Suprapubic skin (tissue), 4 donors: ENCODE measurements around the gene AIFM1. TPM values are rescaled to one million over a fixed set of nuclear protein-coding genes. Genes with fewer than 3 reads are reported as not detected.
"Not testable (repeated sequence)": the region's sequence is repeated elsewhere in the genome, so short reads cannot be mapped to it uniquely, and the experiment has no call there.

Experiments
- DNase-seq, 2 donors: peaks; one replicate each; pipeline ENCODE4 v3.0.0-alpha.2; 2019; ENCODE audit warnings: low spot score in 2 of 2
- H3K27ac ChIP-seq: fragments of 200-600 bp; sonication (generic); one replicate; pipeline ENCODE4 v1.5.1; 2019
- H3K27me3 ChIP-seq: fragments of 200-600 bp; sonication (generic); one replicate; pipeline ENCODE4 v1.5.1; 2019
- H3K36me3 ChIP-seq: fragments of 200-600 bp; sonication (generic); one replicate; pipeline ENCODE4 v1.5.1; 2019
- H3K4me1 ChIP-seq: fragments of 200-600 bp; sonication (generic); one replicate; pipeline ENCODE4 v1.5.1; 2019
- H3K4me3 ChIP-seq: fragments of 200-600 bp; sonication (generic); one replicate; pipeline ENCODE4 v1.5.1; 2019; ENCODE audit warnings: mild to moderate bottlenecking
- H3K9me3 ChIP-seq: fragments of 200-600 bp; sonication (generic); one replicate; pipeline ENCODE4 v1.5.1; 2019
- CTCF ChIP-seq, 2 donors: fragments of 200-600 bp in 1 of 2; fragments of 450-650 bp in 1 of 2; sonication (generic) in 1 of 2; IDR thresholded peaks; one replicate each; pipeline ENCODE4 v1.5.1; 2016 to 2019; ENCODE audit warnings: antibody characterized with exemption in 2 of 2, mild to moderate bottlenecking in 1 of 2, moderate library complexity in 1 of 2
- EP300 ChIP-seq: sonication (generic); formaldehyde crosslinking; IDR thresholded peaks from one replicate; pipeline ENCODE4 v1.6.1; 2017; ENCODE audit warnings: antibody characterized with exemption
- POLR2A ChIP-seq, 2 donors: fragments of 450-650 bp; IDR thresholded peaks; one replicate each; pipeline ENCODE4 v1.6.1; 2017; ENCODE audit warnings: antibody characterized with exemption in 2 of 2, mild to moderate bottlenecking in 2 of 2, moderate library complexity in 2 of 2
- POLR2AphosphoS5 ChIP-seq, 3 donors: sonication (generic); formaldehyde crosslinking; IDR thresholded peaks; one replicate each; pipeline ENCODE4 v1.6.1; 2017; ENCODE audit warnings: antibody characterized with exemption in 3 of 3
- WGBS: methylation state at CpG from one replicate; pipeline ENCODE4 v1.1.5; 2018; 5-methylcytosine and 5-hydroxymethylcytosine counted together
- total RNA-seq, 4 donors: library from RNA; depleted of rRNA; stranded (reverse); fragments of >200 nt; gene quantifications; one replicate each; pipeline ENCODE4 v1.1.0, GENCODE V29; 2016

The AIFM1 gene
- total RNA-seq, 4 donors from 2014 or later = 7.6 to 11.9 (median 9.3) TPM

GRCh38 chrX:130119312-130119898 lies 46.2 kb downstream of the AIFM1 start:
- Histone ChIP-seq H3K27ac (no peak overlapping the region), H3K4me3 (no peak overlapping the region), H3K27me3 (no peaks in the 10 kb centered on the region), H3K36me3 (no peaks in the 10 kb centered on the region), H3K9me3 (no peaks in the 10 kb centered on the region), H3K4me1 (peaks cover 32% of the 10 kb centered on the region)
- no peak for TF ChIP-seq EP300
- no peak for TF ChIP-seq CTCF (IDR thresholded peaks at IDR 0.05)
- no peak for TF ChIP-seq POLR2A (IDR thresholded peaks at IDR 0.05)
- no peak for TF ChIP-seq POLR2AphosphoS5 (IDR thresholded peaks at IDR 0.05)
- no peak for DNase-seq
- WGBS = 53% methylated on average over 14 of the region's 14 CpGs

- no peaks in the 10 kb centered on the region for H3K27me3 ChIP-seq
- no peaks in the 10 kb centered on the region for H3K9me3 ChIP-seq
- no peak for DNase-seq
- no peaks in the 10 kb centered on the region for H3K36me3 ChIP-seq
- H3K4me3 ChIP-seq = no peak overlapping the region
- TF ChIP-seq POLR2AphosphoS5 (IDR thresholded peaks at IDR 0.05) = no peak
- TF ChIP-seq EP300 = no peak
- TF ChIP-seq CTCF (IDR thresholded peaks at IDR 0.05) = no peak
- no peak for TF ChIP-seq POLR2A (IDR thresholded peaks at IDR 0.05)
- H3K4me1 ChIP-seq = peaks cover 32% of the 10 kb centered on the region
- no peak overlapping the region for H3K27ac ChIP-seq
- 44% methylated on average over 21 of the region's 21 CpGs for WGBS
Measured at GRCh38 chrX:130118441-130119311, 47.0 kb downstream of the AIFM1 start.

- no peaks in the 10 kb centered on the region for H3K9me3 ChIP-seq
- WGBS = 82% methylated on average over 7 of the region's 7 CpGs
- H3K27ac ChIP-seq = no peak overlapping the region
- H3K4me1 ChIP-seq = peaks cover 32% of the 10 kb centered on the region
- no peak overlapping the region for H3K4me3 ChIP-seq
- H3K36me3 ChIP-seq = no peaks in the 10 kb centered on the region
- no peak for TF ChIP-seq EP300
- TF ChIP-seq POLR2AphosphoS5 (IDR thresholded peaks at IDR 0.05) = no peak
- TF ChIP-seq POLR2A (IDR thresholded peaks at IDR 0.05) = no peak
- TF ChIP-seq CTCF (IDR thresholded peaks at IDR 0.05) = no peak
- H3K27me3 ChIP-seq = no peaks in the 10 kb centered on the region
- DNase-seq = no peak
Measured at GRCh38 chrX:130117166-130117565, 48.5 kb downstream of the AIFM1 start.

- H3K36me3 ChIP-seq, H3K27ac ChIP-seq, DNase-seq, H3K9me3 ChIP-seq, H3K27me3 ChIP-seq, H3K4me3 ChIP-seq: not testable (repeated sequence)
- WGBS = 83% methylated on average over 10 of the region's 10 CpGs
- H3K4me1 ChIP-seq = peaks cover 32% of the 10 kb centered on the region
Measured at GRCh38 chrX:130115119-130115885, 50.3 kb downstream of the AIFM1 start.

GRCh38 chrX:130114141-130114588 lies 51.5 kb downstream of the AIFM1 start:
- Histone ChIP-seq H3K27me3 (no peaks in the 10 kb centered on the region), H3K9me3 (no peaks in the 10 kb centered on the region), H3K4me3 (no peak overlapping the region), H3K27ac (no peak overlapping the region), H3K4me1 (peaks cover 20% of the 10 kb centered on the region), H3K36me3 (no peaks in the 10 kb centered on the region)
- TF ChIP-seq CTCF (IDR thresholded peaks at IDR 0.05) (no peak), POLR2A (IDR thresholded peaks at IDR 0.05) (no peak), POLR2AphosphoS5 (IDR thresholded peaks at IDR 0.05) (no peak), EP300 (no peak)
- no peak for DNase-seq
- 68% methylated on average over 9 of the region's 9 CpGs for WGBS
